Immature natural killer cell (primary cell): Measurements from ENCODE around the gene NPRL2. TPM values are rescaled to one million over a fixed set of nuclear protein-coding genes. Genes with fewer than 3 reads are reported as not detected.

ENCODE experiments used
- DNase-seq, 3 donors: peaks; one replicate each; pipeline ENCODE4 v3.0.0; 2022; ENCODE audit warnings: mixed read lengths in 1 of 3
- H3K27ac Mint-ChIP-seq, 6 donors: one replicate each; pipeline ENCODE4 v1.8.0; 2020; ENCODE audit warnings: mixed read lengths in 6 of 6, mild to moderate bottlenecking in 5 of 6, inconsistent platforms in 4 of 6, moderate library complexity in 3 of 6
- H3K27me3 Mint-ChIP-seq, 3 donors: one replicate each; pipeline ENCODE4 v1.8.0; 2020 to 2021; ENCODE audit warnings: low read depth in 3 of 3, mild to moderate bottlenecking in 3 of 3, mixed read lengths in 3 of 3, moderate library complexity in 3 of 3, inconsistent platforms in 1 of 3
- H3K36me3 Mint-ChIP-seq, 3 donors: one replicate each; pipeline ENCODE4 v1.8.0; 2020; ENCODE audit warnings: mixed read lengths in 3 of 3, inconsistent platforms in 2 of 3, mild to moderate bottlenecking in 2 of 3
- H3K4me1 Mint-ChIP-seq, 2 donors: one replicate each; pipeline ENCODE4 v1.8.0; 2020; ENCODE audit warnings: inconsistent platforms in 2 of 2, mild to moderate bottlenecking in 2 of 2, mixed read lengths in 2 of 2, moderate library complexity in 1 of 2
- H3K4me3 Mint-ChIP-seq, 5 donors: one replicate each; pipeline ENCODE4 v1.8.0; 2020; ENCODE audit warnings: mild to moderate bottlenecking in 5 of 5, mixed read lengths in 5 of 5, inconsistent platforms in 3 of 5, moderate library complexity in 3 of 5
- H3K9me3 Mint-ChIP-seq, 6 donors: one replicate each; pipeline ENCODE4 v1.8.0; 2020; ENCODE audit warnings: mild to moderate bottlenecking in 6 of 6, mixed read lengths in 6 of 6, inconsistent platforms in 4 of 6, moderate library complexity in 3 of 6
- polyA plus RNA-seq, 3 donors: library from polyadenylated mRNA; unstranded; fragments of 300-500 nt; fragmentation: Illumina TruSeq; gene quantifications; one replicate each; pipeline ENCODE4 v1.2.3, GENCODE V29; 2021

The NPRL2 gene
- polyA plus RNA-seq, result 100 to 1,000 TPM in 2 of 3 donors, 10 to 100 TPM in 1; 77.5 to 104 (median 101) TPM

GRCh38 chr3:50350527-50351322 is at the start of gene NPRL2, which contains the start of gene CYB561D2:
Gene NPRL2, minus strand, starts transcription at chr3:50350775. Its CDS starts 123 bp downstream, at chr3:50350652.
Gene CYB561D2, plus strand, starts transcription at chr3:50350862. Its CDS starts 572 bp downstream, at chr3:50351434.
- Mint-ChIP-seq H3K4me1 (peaks cover 68 to 73% of the 10 kb centered on the region in 2 donors), H3K27me3 (peaks cover 8 to 12% (median 8%) of the 10 kb centered on the region in 3 donors), H3K36me3 (peaks cover 0 to 19% (median 11%) of the 10 kb centered on the region in 3 donors), H3K9me3 (no peaks in the 10 kb centered on the region), H3K4me3 (peak within 1 kb of the TSS; percentile 95 to 98 (median 97)), H3K27ac (peak within 1 kb of the TSS; percentile 93 to 99 (median 98))
- DNase-seq, result peak; percentile 98

DNA sequence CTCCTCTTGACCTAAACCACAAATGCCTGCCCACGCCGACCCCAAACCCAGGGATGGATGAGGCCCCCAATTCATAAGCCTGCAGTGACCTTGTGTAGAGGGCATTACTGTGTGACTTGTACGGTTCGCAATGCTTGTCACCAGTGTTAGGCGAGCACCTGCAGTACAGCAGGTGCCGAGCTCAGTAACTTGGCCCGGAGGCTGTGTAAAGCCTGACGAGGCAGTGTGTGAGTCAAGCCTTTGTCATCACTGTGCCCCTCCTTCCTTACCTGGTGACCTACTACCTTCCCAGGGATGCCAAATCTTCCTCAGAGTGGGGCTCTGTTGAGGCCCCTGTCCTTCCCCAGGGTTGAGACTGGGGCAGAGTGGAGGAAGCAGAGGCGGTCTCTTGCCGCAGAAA is 45.9 kb upstream of the NPRL2 start:
- no peak for DNase-seq
- Mint-ChIP-seq H3K9me3 (no peaks in the 10 kb centered on the region), H3K36me3 (no peaks in the 10 kb centered on the region), H3K27me3 (no peaks in the 10 kb centered on the region), H3K27ac (no peak overlapping the region), H3K4me3 (no peak overlapping the region), H3K4me1 (peaks cover 24 to 34% of the 10 kb centered on the region in 2 donors)

DNA sequence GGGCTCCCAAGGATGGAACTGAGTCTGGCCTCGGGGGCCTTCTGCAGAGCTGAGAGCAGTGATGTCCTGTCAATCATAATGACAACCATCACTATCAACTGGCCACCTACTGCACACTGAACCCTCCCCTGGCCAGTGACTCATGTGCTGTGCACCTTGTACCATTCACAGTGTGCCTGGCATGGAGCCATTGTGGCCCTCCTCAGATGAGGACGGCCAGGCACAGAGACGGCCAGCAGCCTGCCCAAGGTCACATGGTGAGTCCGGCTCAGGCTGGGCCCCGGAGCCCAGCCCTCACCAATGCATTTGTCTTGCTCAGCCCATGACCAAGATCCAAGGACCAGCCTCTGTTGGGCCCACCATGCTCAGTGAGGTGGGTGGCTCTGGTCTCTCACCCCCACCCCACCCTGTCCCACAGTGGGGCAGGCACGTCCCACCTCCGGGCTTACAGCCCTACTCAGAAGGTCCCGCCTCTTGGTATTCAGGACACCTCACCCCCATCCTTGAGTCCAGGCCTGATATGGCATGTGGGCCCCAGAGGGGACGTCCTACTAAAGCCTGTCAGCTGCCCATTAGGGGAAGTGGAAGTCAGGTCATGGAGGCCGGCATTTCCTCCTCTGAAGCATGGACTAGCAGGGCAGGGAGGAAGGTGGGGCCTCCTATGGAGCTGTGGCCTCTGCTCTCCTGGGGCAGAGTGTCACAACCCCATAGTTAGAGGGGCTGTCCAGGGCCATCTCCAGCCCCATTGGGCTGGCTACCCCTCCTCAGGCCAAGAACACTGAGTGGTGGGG is 44.7 kb upstream of the NPRL2 start:
- H3K27me3 Mint-ChIP-seq, result no peaks in the 10 kb centered on the region
- DNase-seq, result no peak
- H3K4me1 Mint-ChIP-seq, result peaks cover 26 to 33% of the 10 kb centered on the region in 2 donors
- no peak overlapping the region for H3K4me3 Mint-ChIP-seq
- no peaks in the 10 kb centered on the region for H3K9me3 Mint-ChIP-seq
- no peak overlapping the region for H3K27ac Mint-ChIP-seq
- no peaks in the 10 kb centered on the region for H3K36me3 Mint-ChIP-seq

- peak overlapping the region in 1 of 6 donors; percentile 57 for H3K27ac Mint-ChIP-seq
- DNase-seq, result no peak
- no peaks in the 10 kb centered on the region for H3K9me3 Mint-ChIP-seq
- peaks cover 20% of the 10 kb centered on the region in 2 donors for H3K4me1 Mint-ChIP-seq
- peak overlapping the region in 1 of 5 donors; percentile 33 for H3K4me3 Mint-ChIP-seq
- H3K36me3 Mint-ChIP-seq, result no peaks in the 10 kb centered on the region
- H3K27me3 Mint-ChIP-seq, result no peaks in the 10 kb centered on the region
Measured at GRCh38 chr3:50393061-50393460, 42.5 kb upstream of the NPRL2 start.

DNA sequence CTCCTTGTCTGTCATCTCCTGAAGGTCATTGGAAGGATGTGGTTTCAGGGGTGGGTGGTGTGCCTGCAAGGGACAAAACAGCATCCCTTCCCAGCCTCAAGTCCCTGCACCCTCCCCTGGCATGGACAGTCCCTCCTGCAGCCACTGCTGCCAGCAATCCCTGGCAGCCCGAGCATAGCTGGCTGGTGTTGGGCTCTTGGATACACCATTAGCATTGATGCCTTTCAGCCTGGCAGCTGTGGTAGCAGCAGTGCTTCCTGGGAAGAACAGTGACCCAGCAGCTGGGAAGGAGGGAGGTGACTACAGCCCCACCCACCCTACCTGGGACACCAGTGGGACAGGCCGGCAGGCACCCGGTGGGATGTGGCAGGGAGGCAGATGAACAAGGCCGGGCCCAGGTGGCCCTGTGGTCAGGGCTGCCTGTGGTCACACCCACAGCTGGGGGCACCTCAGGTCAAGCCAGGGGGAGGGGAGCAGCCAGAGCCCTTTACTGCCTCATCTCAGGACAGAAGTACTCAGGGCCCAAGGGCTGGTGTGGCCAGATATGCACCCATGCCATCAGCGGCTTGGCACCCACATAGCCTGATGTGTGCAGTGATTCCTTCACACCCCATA is 41.6 kb upstream of the NPRL2 start:
- Mint-ChIP-seq H3K27ac (peak overlapping the region in 3 of 6 donors; percentile 0 to 75 (median 10)), H3K27me3 (no peaks in the 10 kb centered on the region), H3K4me1 (peaks cover 19 to 20% of the 10 kb centered on the region in 2 donors), H3K36me3 (no peaks in the 10 kb centered on the region), H3K4me3 (peak overlapping the region in 1 of 5 donors; percentile 55), H3K9me3 (no peaks in the 10 kb centered on the region)
- DNase-seq, result peak; percentile 15 to 19 (median 15)

DNA sequence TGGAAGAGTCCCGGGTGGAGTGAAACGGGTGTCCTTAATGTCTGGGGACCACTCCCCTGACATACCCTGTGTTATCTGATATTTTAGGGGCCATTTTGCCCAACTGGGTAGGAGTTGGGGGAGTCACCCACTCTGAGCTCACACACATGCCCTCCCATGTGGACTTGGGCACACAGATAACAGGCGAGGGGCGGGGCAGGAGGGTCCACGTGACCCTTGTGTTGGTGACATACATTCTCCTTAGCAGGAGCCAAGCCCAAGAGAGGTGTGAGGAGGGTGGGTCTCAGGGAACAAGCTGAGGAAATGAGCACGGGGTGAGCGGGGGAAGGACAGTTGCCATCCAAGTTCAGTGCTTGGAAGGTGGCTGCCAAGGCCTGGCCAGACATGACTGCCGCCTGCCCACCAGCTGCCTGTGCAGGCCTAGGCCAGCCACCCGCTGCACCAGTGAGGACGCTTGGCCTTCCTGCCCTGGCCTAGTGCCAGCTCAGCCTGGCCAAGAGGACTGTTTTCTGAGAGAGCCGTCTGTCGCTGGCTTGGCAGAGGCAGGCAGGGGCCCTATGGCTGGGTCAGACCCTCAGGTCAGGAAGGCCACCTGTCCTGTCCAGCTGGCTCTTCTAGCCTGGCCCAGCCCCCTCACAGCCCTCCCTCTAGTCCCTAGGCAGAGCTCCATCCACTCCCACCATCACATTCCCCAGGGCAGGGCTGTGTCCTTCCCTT is 40.1 kb upstream of the NPRL2 start:
- H3K4me1 Mint-ChIP-seq, result peaks cover 19 to 20% of the 10 kb centered on the region in 2 donors
- H3K27ac Mint-ChIP-seq, result peak overlapping the region in 1 of 6 donors; percentile 52
- no peaks in the 10 kb centered on the region for H3K9me3 Mint-ChIP-seq
- DNase-seq, result no peak
- no peak overlapping the region for H3K4me3 Mint-ChIP-seq
- no peaks in the 10 kb centered on the region for H3K36me3 Mint-ChIP-seq
- H3K27me3 Mint-ChIP-seq, result no peaks in the 10 kb centered on the region

GRCh38 chr3:50389414-50389767 is 38.8 kb upstream of the NPRL2 start:
- Mint-ChIP-seq H3K36me3 (no peaks in the 10 kb centered on the region), H3K27ac (no peak overlapping the region), H3K27me3 (no peaks in the 10 kb centered on the region), H3K9me3 (no peaks in the 10 kb centered on the region), H3K4me3 (no peak overlapping the region), H3K4me1 (peaks cover 19 to 20% of the 10 kb centered on the region in 2 donors)
- DNase-seq, result no peak

GRCh38 chr3:50388720-50389413 is 38.3 kb upstream of the NPRL2 start:
- Mint-ChIP-seq H3K27me3 (no peaks in the 10 kb centered on the region), H3K27ac (no peak overlapping the region), H3K36me3 (no peaks in the 10 kb centered on the region), H3K9me3 (no peaks in the 10 kb centered on the region), H3K4me3 (no peak overlapping the region), H3K4me1 (peaks cover 19 to 20% of the 10 kb centered on the region in 2 donors)
- DNase-seq, result no peak

GRCh38 chr3:50388016-50388719 is 37.6 kb upstream of the NPRL2 start:
- no peak for DNase-seq
- no peaks in the 10 kb centered on the region for H3K9me3 Mint-ChIP-seq
- H3K27ac Mint-ChIP-seq, result no peak overlapping the region
- H3K36me3 Mint-ChIP-seq, result no peaks in the 10 kb centered on the region
- no peak overlapping the region for H3K4me3 Mint-ChIP-seq
- no peaks in the 10 kb centered on the region for H3K27me3 Mint-ChIP-seq
- H3K4me1 Mint-ChIP-seq, result peaks cover 19 to 20% of the 10 kb centered on the region in 2 donors

- DNase-seq, result no peak
- Mint-ChIP-seq H3K36me3 (no peaks in the 10 kb centered on the region), H3K27me3 (peaks cover 0 to 4% (median 0%) of the 10 kb centered on the region in 3 donors), H3K27ac (no peak overlapping the region), H3K4me3 (no peak overlapping the region), H3K9me3 (no peaks in the 10 kb centered on the region), H3K4me1 (peaks cover 0 to 2% of the 10 kb centered on the region in 2 donors)
Measured at GRCh38 chr3:50385754-50386153, 35.2 kb upstream of the NPRL2 start.

DNA sequence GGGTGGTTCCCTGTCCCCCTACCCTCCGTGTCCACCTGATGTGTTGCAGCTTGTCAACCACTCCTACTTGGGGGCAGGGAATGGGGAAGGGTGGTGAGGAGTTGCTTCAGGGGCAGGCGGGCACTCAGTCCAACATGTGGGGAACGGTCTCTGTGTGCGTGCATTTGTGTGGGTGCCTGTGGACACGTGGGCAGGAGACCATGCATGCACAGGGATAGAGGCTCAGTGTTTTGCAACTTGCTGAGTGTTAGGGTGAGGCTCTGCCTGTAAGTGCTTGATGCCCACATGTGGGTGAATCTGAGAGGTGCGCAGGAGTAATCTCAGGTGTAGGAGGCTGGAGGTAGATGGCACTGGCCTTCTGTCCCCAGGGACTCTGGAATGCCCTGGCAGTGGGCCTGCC is 33.2 kb upstream of the NPRL2 start:
- Mint-ChIP-seq H3K27me3 (peaks cover 0 to 5% (median 0%) of the 10 kb centered on the region in 3 donors), H3K9me3 (no peaks in the 10 kb centered on the region), H3K27ac (peak overlapping the region in 1 of 6 donors; percentile 37), H3K4me3 (no peak overlapping the region), H3K36me3 (no peaks in the 10 kb centered on the region), H3K4me1 (no peaks in the 10 kb centered on the region)
- DNase-seq, result no peak

DNA sequence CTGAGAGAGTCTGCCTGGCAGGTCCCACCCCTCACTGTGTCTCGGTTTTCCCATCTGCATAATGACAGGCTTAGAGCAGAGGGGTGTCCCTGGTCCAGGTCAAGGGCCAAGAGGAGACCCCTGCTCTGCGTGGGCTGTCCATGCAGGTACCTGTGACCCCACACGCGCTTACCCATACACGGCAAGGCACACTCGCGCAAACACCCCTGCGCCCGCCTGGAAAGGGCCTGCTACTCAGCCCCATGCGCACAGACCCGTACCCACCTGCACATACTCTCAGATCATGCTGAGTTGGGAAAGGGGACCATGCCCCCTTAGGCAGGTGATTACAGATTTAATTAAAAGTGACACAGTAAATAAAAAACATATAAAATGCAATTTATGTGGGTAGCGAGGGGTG is 32.1 kb upstream of the NPRL2 start:
- H3K9me3 Mint-ChIP-seq, result no peaks in the 10 kb centered on the region
- H3K4me3 Mint-ChIP-seq, result no peak overlapping the region
- DNase-seq, result no peak
- no peak overlapping the region for H3K27ac Mint-ChIP-seq
- peaks cover 0 to 5% (median 0%) of the 10 kb centered on the region in 3 donors for H3K27me3 Mint-ChIP-seq
- peaks cover 0 to 4% (median 0%) of the 10 kb centered on the region in 3 donors for H3K36me3 Mint-ChIP-seq
- no peaks in the 10 kb centered on the region for H3K4me1 Mint-ChIP-seq
